Stomach smooth muscle (tissue), 2 donors: ENCODE data around the gene PTPRM.
"Not testable (repeated sequence)": the region's sequence is repeated elsewhere in the genome, so short reads cannot be mapped to it uniquely, and the experiment has no call there.

ENCODE experiments used
- H3K27ac ChIP-seq: one replicate; pipeline ENCODE4 v1.7.0; 2013; ENCODE audit warnings: mild to moderate bottlenecking, low read length, inconsistent platforms
- H3K27me3 ChIP-seq, 2 donors: one replicate each; pipeline ENCODE4 v1.7.0; 2013; ENCODE audit warnings: low read length in 2 of 2; ENCODE audit not compliant: insufficient read depth in 2 of 2, control insufficient read depth in 1 of 2
- H3K36me3 ChIP-seq, 2 donors: one replicate each; pipeline ENCODE4 v1.7.0; 2013; ENCODE audit warnings: low read length in 2 of 2; ENCODE audit not compliant: control insufficient read depth in 2 of 2, insufficient read depth in 2 of 2
- H3K4me1 ChIP-seq: one replicate; pipeline ENCODE4 v1.7.0; 2013; ENCODE audit warnings: low read length; ENCODE audit not compliant: control insufficient read depth, insufficient read depth
- H3K4me3 ChIP-seq, 2 donors: one replicate each; pipeline ENCODE4 v1.7.0; 2013; ENCODE audit warnings: low read length in 2 of 2
- H3K9ac ChIP-seq, 2 donors: one replicate each; pipeline ENCODE4 v1.7.0; 2013; ENCODE audit warnings: low read length in 2 of 2, mild to moderate bottlenecking in 1 of 2
- H3K9me3 ChIP-seq, 2 donors: one replicate each; pipeline ENCODE4 v1.7.0; 2013; ENCODE audit warnings: low read length in 2 of 2; ENCODE audit not compliant: control insufficient read depth in 2 of 2
- donor health status: healthy.
- donor health status: Pancreatic carcinoma.

Gene PTPRM

GRCh38 chr18:7725473-7725872, 158.4 kb downstream of the PTPRM start:
- no peak overlapping the region for H3K9ac ChIP-seq
- H3K36me3 ChIP-seq: no peaks in the 10 kb centered on the region
- H3K4me3 ChIP-seq: no peak overlapping the region
- no peaks in the 10 kb centered on the region for H3K4me1 ChIP-seq
- no peak overlapping the region for H3K27ac ChIP-seq
- H3K27me3 ChIP-seq: no peaks in the 10 kb centered on the region
- H3K9me3 ChIP-seq: no peaks in the 10 kb centered on the region

GRCh38 chr18:7725897-7726296, 158.8 kb downstream of the PTPRM start:
- Histone ChIP-seq H3K9me3 (no peaks in the 10 kb centered on the region), H3K36me3 (no peaks in the 10 kb centered on the region), H3K9ac (no peak overlapping the region), H3K27me3 (no peaks in the 10 kb centered on the region), H3K4me1 (no peaks in the 10 kb centered on the region), H3K27ac (no peak overlapping the region), H3K4me3 (no peak overlapping the region)

- no peaks in the 10 kb centered on the region for H3K27me3 ChIP-seq
- no peaks in the 10 kb centered on the region for H3K36me3 ChIP-seq
- no peaks in the 10 kb centered on the region for H3K9me3 ChIP-seq
- H3K9ac ChIP-seq: no peak overlapping the region
- no peaks in the 10 kb centered on the region for H3K4me1 ChIP-seq
- no peak overlapping the region for H3K27ac ChIP-seq
- no peak overlapping the region for H3K4me3 ChIP-seq
Observed at GRCh38 chr18:7726522-7726921, 159.4 kb downstream of the PTPRM start.

GRCh38 chr18:7727361-7728076, 160.4 kb downstream of the PTPRM start:
- no peaks in the 10 kb centered on the region for H3K27me3 ChIP-seq
- H3K9ac ChIP-seq: no peak overlapping the region
- no peak overlapping the region for H3K27ac ChIP-seq
- no peak overlapping the region for H3K4me3 ChIP-seq
- no peaks in the 10 kb centered on the region for H3K9me3 ChIP-seq
- no peaks in the 10 kb centered on the region for H3K36me3 ChIP-seq
- no peaks in the 10 kb centered on the region for H3K4me1 ChIP-seq

- Histone ChIP-seq H3K27me3 (no peaks in the 10 kb centered on the region), H3K4me3 (no peak overlapping the region), H3K9ac (no peak overlapping the region), H3K4me1 (no peaks in the 10 kb centered on the region), H3K27ac (no peak overlapping the region), H3K36me3 (no peaks in the 10 kb centered on the region), H3K9me3 (no peaks in the 10 kb centered on the region)
Observed at GRCh38 chr18:7728297-7728696, 161.2 kb downstream of the PTPRM start.

GRCh38 chr18:7729868-7730267, 162.8 kb downstream of the PTPRM start:
- no peak overlapping the region for H3K4me3 ChIP-seq
- H3K27me3 ChIP-seq: no peaks in the 10 kb centered on the region
- H3K36me3 ChIP-seq: no peaks in the 10 kb centered on the region
- no peaks in the 10 kb centered on the region for H3K9me3 ChIP-seq
- H3K9ac ChIP-seq: no peak overlapping the region
- H3K27ac ChIP-seq: no peak overlapping the region
- no peaks in the 10 kb centered on the region for H3K4me1 ChIP-seq

GRCh38 chr18:7730682-7731081, 163.6 kb downstream of the PTPRM start:
- Histone ChIP-seq H3K9me3 (no peaks in the 10 kb centered on the region), H3K27ac (no peak overlapping the region), H3K36me3 (no peaks in the 10 kb centered on the region), H3K27me3 (no peaks in the 10 kb centered on the region), H3K9ac (no peak overlapping the region), H3K4me3 (no peak overlapping the region), H3K4me1 (no peaks in the 10 kb centered on the region)

GRCh38 chr18:7733642-7734041, 166.5 kb downstream of the PTPRM start:
- no peaks in the 10 kb centered on the region for H3K36me3 ChIP-seq
- no peaks in the 10 kb centered on the region for H3K4me1 ChIP-seq
- no peak overlapping the region for H3K27ac ChIP-seq
- H3K9me3 ChIP-seq: no peaks in the 10 kb centered on the region
- H3K4me3 ChIP-seq: no peak overlapping the region
- H3K27me3 ChIP-seq: no peaks in the 10 kb centered on the region
- no peak overlapping the region for H3K9ac ChIP-seq

GRCh38 chr18:7735196-7735595, 168.1 kb downstream of the PTPRM start:
- no peaks in the 10 kb centered on the region for H3K4me1 ChIP-seq
- no peak overlapping the region for H3K9ac ChIP-seq
- H3K27ac ChIP-seq: no peak overlapping the region
- no peaks in the 10 kb centered on the region for H3K36me3 ChIP-seq
- no peaks in the 10 kb centered on the region for H3K9me3 ChIP-seq
- no peaks in the 10 kb centered on the region for H3K27me3 ChIP-seq
- H3K4me3 ChIP-seq: no peak overlapping the region

GRCh38 chr18:7735626-7736175, 168.6 kb downstream of the PTPRM start:
- Histone ChIP-seq H3K9me3 (no peaks in the 10 kb centered on the region), H3K27ac (no peak overlapping the region), H3K4me1 (peaks cover 2% of the 10 kb centered on the region), H3K4me3 (no peak overlapping the region), H3K9ac (no peak overlapping the region), H3K36me3 (no peaks in the 10 kb centered on the region), H3K27me3 (no peaks in the 10 kb centered on the region)

- H3K4me1 ChIP-seq, H3K36me3 ChIP-seq, H3K27me3 ChIP-seq, H3K4me3 ChIP-seq, H3K27ac ChIP-seq, H3K9ac ChIP-seq, H3K9me3 ChIP-seq: not testable (repeated sequence)
Observed at GRCh38 chr18:7736526-7736925, 169.4 kb downstream of the PTPRM start.
